Measurements from ENCODE around the gene RNF150. TPM values are rescaled to one million over a fixed set of nuclear protein-coding genes. Genes with fewer than 3 reads are reported as not detected.
A peak's percentile ranks its signal among the peaks of the same experiment; 100 is the strongest.
"Not testable (repeated sequence)": the region's sequence is repeated elsewhere in the genome, so short reads cannot be mapped to it uniquely, and the experiment has no call there.

RNF150 gene
- polyA plus RNA-seq: not detected

- Mint-ChIP-seq H3K4me3 (peak within 1 kb of the TSS; percentile 69 to 81 (median 76)), H3K9me3 (peaks cover 0 to 4% (median 0%) of the 10 kb centered on the region in 6 donors), H3K4me1 (peaks cover 8% of the 10 kb centered on the region in 2 donors), H3K27me3 (ENCODE audit: low read depth in 3 of 3) (peaks cover 6 to 27% (median 10%) of the 10 kb centered on the region in 3 donors), H3K27ac (no peak within 1 kb of the TSS), H3K36me3 (peaks cover 0 to 4% (median 0%) of the 10 kb centered on the region in 3 donors)
- DNase-seq: peak in 1 of 3 donors; percentile 2
These were observed at the start of gene RNF150 for GRCh38 chr4:141133146-141133998. TSS of gene RNF150 (minus strand) at chr4:141133469.

GRCh38 chr4:141180991-141181761, 47.9 kb upstream of the RNF150 start:
- Mint-ChIP-seq H3K4me1 (no peaks in the 10 kb centered on the region), H3K27ac (no peak overlapping the region), H3K27me3 (ENCODE audit: low read depth in 3 of 3) (peaks cover 0 to 4% (median 4%) of the 10 kb centered on the region in 3 donors), H3K36me3 (no peaks in the 10 kb centered on the region), H3K4me3 (no peak overlapping the region), H3K9me3 (no peaks in the 10 kb centered on the region)
- no peak for DNase-seq

GRCh38 chr4:141179474-141180373, 46.5 kb upstream of the RNF150 start:
- Mint-ChIP-seq H3K27me3 (ENCODE audit: low read depth in 3 of 3) (peaks cover 0 to 4% (median 4%) of the 10 kb centered on the region in 3 donors), H3K4me1 (no peaks in the 10 kb centered on the region), H3K9me3 (no peaks in the 10 kb centered on the region), H3K27ac (no peak overlapping the region), H3K4me3 (no peak overlapping the region), H3K36me3 (no peaks in the 10 kb centered on the region)
- no peak for DNase-seq

- H3K27ac Mint-ChIP-seq: no peak overlapping the region
- H3K4me3 Mint-ChIP-seq: no peak overlapping the region
- peaks cover 0 to 6% (median 4%) of the 10 kb centered on the region in 3 donors for H3K27me3 Mint-ChIP-seq (ENCODE audit: low read depth in 3 of 3)
- H3K4me1 Mint-ChIP-seq: no peaks in the 10 kb centered on the region
- H3K9me3 Mint-ChIP-seq: no peaks in the 10 kb centered on the region
- H3K36me3 Mint-ChIP-seq: no peaks in the 10 kb centered on the region
- DNase-seq: no peak
These were observed 43.9 kb upstream of the RNF150 start for GRCh38 chr4:141177171-141177570.

DNA sequence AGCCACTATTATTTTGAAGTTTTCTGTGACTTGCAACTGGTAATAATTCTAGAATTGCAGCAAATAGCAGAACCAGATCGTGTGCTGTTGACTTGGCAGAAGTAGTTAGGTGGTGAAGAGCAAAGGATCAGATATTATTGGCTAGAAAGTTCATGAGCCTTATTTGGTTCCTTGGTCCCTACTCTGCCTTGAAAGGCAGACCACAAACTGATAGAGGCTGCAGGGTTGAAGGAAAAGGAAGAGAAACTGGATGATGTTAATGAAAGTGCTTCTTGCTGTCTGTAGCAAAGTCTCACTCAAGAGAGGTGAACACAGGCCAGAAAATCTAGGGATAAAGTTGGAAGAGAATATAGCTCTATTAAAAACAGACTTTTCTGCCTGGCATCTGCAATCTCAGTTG, 41.2 kb upstream of the RNF150 start:
- Mint-ChIP-seq H3K4me1 (no peaks in the 10 kb centered on the region), H3K36me3 (no peaks in the 10 kb centered on the region), H3K27ac (no peak overlapping the region), H3K4me3 (no peak overlapping the region), H3K9me3 (no peaks in the 10 kb centered on the region), H3K27me3 (ENCODE audit: low read depth in 3 of 3) (peaks cover 0 to 4% (median 2%) of the 10 kb centered on the region in 3 donors)
- DNase-seq: no peak

DNA sequence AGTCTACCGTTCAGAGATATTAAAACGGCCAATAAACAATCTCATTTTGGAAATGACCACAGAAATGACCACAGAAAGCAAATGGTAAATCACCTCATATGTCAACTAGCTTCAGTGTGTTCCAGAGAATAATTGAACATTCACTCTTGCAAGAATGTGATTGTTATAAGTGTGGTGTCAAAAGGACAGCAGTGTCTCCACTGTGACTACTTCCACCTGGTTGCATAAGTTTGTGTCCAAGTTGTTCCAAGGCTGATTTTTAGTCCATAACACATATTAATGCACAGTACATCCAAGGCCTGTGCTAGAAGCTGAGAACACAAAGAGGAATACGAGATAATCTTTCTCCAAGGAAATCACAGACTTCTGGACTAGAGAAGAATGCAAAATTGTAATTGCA, 37.4 kb upstream of the RNF150 start:
- Mint-ChIP-seq H3K27ac (no peak overlapping the region), H3K36me3 (no peaks in the 10 kb centered on the region), H3K4me3 (no peak overlapping the region), H3K27me3 (ENCODE audit: low read depth in 3 of 3) (peaks cover 2 to 3% (median 2%) of the 10 kb centered on the region in 3 donors), H3K4me1 (no peaks in the 10 kb centered on the region), H3K9me3 (peaks cover 0 to 5% (median 2%) of the 10 kb centered on the region in 6 donors)
- no peak for DNase-seq

DNA sequence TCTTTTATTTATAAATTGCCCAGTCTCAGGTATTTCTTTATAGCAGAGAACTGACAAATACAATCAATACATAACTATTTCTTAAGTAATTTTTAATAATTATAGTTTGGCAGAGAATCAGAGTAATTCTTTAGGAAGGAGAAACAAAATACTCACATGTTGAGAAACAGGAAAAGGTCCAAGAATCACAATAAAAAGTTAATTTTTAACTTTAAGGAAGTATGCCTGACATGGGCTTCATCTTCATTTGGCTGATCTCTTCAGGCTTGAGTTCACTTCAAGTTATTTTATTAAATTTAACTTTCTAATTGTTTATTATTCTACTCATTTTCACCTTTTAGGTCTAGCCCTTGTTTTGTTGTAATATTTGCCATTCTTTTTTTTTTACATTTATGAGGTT, 36.1 kb upstream of the RNF150 start:
- H3K27ac Mint-ChIP-seq: no peak overlapping the region
- no peak overlapping the region for H3K4me3 Mint-ChIP-seq
- no peak for DNase-seq
- peaks cover 0 to 7% (median 2%) of the 10 kb centered on the region in 6 donors for H3K9me3 Mint-ChIP-seq
- H3K27me3 Mint-ChIP-seq (ENCODE audit: low read depth in 3 of 3): peaks cover 2 to 3% (median 2%) of the 10 kb centered on the region in 3 donors
- no peaks in the 10 kb centered on the region for H3K36me3 Mint-ChIP-seq
- H3K4me1 Mint-ChIP-seq: no peaks in the 10 kb centered on the region

DNA sequence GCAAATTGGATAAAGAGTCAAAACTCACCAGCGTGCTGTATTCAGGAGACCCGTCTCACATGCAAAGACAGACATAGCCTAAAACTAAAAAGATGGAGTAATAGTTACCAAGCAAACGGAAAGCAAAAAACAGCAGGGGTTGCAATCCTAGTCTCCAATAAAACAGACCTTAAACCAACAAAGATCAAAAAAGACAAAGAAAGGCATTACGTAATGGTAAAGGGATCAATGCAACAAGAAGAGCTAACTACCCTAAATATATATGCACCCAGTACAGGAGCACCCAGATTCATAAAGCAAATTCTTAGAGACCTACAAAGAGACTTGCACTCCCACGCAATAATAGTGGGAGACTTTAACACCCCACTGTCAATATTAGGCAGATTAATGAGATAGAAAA, 31.7 kb upstream of the RNF150 start:
- not testable (repeated sequence) for H3K4me3 Mint-ChIP-seq; H3K4me1 Mint-ChIP-seq; H3K27me3 Mint-ChIP-seq (ENCODE audit: low read depth in 3 of 3)

DNA sequence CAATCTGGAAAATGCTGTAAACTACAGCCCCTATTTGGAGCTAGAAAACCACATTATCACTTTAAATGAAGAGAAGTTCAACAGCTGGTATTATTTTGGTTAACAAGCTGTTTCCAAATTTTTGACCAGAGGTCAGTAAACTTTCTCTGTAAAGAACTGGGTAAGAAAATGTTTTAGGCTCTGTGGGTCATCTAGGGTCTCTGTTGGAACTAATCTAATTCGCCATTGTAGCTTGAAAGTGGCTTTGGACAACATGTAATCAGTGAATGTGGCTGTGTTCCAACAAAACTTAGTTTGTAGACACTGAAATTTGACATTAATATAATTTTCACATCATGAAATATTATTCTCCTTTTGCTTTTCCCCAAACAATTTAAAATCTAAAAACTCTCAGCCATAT, 25.8 kb upstream of the RNF150 start:
- Mint-ChIP-seq H3K36me3 (no peaks in the 10 kb centered on the region), H3K27me3 (ENCODE audit: low read depth in 3 of 3) (peaks cover 2 to 8% (median 4%) of the 10 kb centered on the region in 3 donors), H3K9me3 (no peaks in the 10 kb centered on the region), H3K4me1 (no peaks in the 10 kb centered on the region), H3K27ac (no peak overlapping the region), H3K4me3 (no peak overlapping the region)
- DNase-seq: no peak

More for the DNA sequence above, 31.7 kb upstream of the RNF150 start:
- H3K9me3 Mint-ChIP-seq, H3K36me3 Mint-ChIP-seq, H3K27ac Mint-ChIP-seq, DNase-seq: not testable (repeated sequence)

- no peaks in the 10 kb centered on the region for H3K4me1 Mint-ChIP-seq
- DNase-seq: no peak
- no peak overlapping the region for H3K27ac Mint-ChIP-seq
- no peaks in the 10 kb centered on the region for H3K9me3 Mint-ChIP-seq
- H3K27me3 Mint-ChIP-seq (ENCODE audit: low read depth in 3 of 3): peaks cover 2 to 8% (median 4%) of the 10 kb centered on the region in 3 donors
- H3K36me3 Mint-ChIP-seq: no peaks in the 10 kb centered on the region
- no peak overlapping the region for H3K4me3 Mint-ChIP-seq
These were observed 24.9 kb upstream of the RNF150 start for GRCh38 chr4:141158219-141158618.

- H3K4me1 Mint-ChIP-seq: no peaks in the 10 kb centered on the region
- H3K27me3 Mint-ChIP-seq (ENCODE audit: low read depth in 3 of 3): peaks cover 2 to 4% (median 3%) of the 10 kb centered on the region in 3 donors
- no peak overlapping the region for H3K27ac Mint-ChIP-seq
- no peaks in the 10 kb centered on the region for H3K36me3 Mint-ChIP-seq
- no peaks in the 10 kb centered on the region for H3K9me3 Mint-ChIP-seq
- DNase-seq: no peak
- H3K4me3 Mint-ChIP-seq: no peak overlapping the region
These were observed 22.3 kb upstream of the RNF150 start for GRCh38 chr4:141155586-141155985.

DNA sequence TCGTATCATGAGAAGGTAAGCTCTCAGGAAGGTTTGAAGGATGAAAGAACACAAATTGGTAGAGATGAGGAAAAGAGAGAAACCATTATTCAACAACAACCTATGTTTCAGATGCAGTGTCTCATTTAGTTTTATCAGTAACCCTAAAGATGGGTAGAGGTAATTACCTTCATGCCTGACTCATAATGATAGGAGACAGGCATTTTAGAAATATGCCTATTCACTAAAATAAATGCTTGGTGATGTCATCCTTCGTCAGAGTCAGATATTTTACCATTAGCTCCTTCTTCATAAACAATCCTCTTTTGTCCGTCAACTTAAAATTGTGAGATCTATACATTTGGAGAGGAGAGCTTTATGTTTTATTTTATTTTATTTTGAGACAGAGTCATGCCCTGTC, 21.5 kb upstream of the RNF150 start:
- Mint-ChIP-seq H3K27me3 (ENCODE audit: low read depth in 3 of 3) (peaks cover 0 to 4% (median 0%) of the 10 kb centered on the region in 3 donors), H3K4me1 (no peaks in the 10 kb centered on the region), H3K27ac (no peak overlapping the region)

DNA sequence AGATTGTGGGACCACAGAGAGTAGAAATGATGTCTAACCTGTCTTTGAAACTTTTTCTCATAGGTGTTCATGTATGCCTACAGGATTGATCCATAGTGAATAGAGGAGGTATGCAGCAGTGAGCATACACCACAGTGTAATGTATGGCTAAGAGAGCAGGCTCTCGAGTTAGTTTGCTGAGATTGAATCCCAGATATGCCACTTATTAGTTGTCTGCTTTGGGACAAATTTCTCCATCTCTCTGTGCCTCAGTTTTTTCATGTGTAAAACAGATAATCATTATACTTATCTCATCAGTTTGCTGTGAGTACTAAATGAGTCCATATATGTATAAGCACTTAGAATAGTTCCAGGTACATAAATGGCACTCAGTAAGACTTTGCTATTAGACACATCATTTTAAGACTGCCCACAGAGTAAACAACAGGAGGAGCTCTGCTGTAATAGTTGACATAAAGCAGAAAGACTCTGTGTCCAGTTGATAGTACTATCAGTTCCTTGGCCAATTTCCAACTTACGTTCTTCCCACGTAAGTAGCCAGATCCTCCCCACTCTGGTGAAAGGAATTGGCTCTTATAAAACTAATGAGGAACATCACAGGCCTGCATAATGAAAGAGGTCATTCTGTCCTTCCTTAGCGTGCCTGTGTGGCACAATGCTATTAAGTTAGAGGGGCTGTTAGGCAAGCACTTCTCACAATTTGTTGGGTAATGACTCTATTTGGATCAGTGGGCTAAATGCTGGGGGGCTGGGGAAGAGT, 20.7 kb upstream of the RNF150 start:
- Mint-ChIP-seq H3K36me3 (no peaks in the 10 kb centered on the region), H3K9me3 (no peaks in the 10 kb centered on the region), H3K4me3 (no peak overlapping the region), H3K4me1 (no peaks in the 10 kb centered on the region), H3K27me3 (ENCODE audit: low read depth in 3 of 3) (peaks cover 0 to 4% (median 0%) of the 10 kb centered on the region in 3 donors), H3K27ac (no peak overlapping the region)
- DNase-seq: no peak

More for the DNA sequence above, 21.5 kb upstream of the RNF150 start:
- no peaks in the 10 kb centered on the region for H3K36me3 Mint-ChIP-seq
- DNase-seq: no peak
- no peaks in the 10 kb centered on the region for H3K9me3 Mint-ChIP-seq
- no peak overlapping the region for H3K4me3 Mint-ChIP-seq

Data from immature natural killer cell (primary cell).